Stimulated activated CD8-positive, alpha-beta memory T cell treated with anti-CD3 and anti-CD28 coated beads, Interleukin-7, amount 100 ng/mL, for 24 hours (primary cell): ENCODE measurements around the gene DHCR7.

Experiments
- DNase-seq: peaks from one replicate; pipeline ENCODE4 v3.0.0-alpha.2; 2020; ENCODE audit warnings: low read depth

The DHCR7 gene, protein sequence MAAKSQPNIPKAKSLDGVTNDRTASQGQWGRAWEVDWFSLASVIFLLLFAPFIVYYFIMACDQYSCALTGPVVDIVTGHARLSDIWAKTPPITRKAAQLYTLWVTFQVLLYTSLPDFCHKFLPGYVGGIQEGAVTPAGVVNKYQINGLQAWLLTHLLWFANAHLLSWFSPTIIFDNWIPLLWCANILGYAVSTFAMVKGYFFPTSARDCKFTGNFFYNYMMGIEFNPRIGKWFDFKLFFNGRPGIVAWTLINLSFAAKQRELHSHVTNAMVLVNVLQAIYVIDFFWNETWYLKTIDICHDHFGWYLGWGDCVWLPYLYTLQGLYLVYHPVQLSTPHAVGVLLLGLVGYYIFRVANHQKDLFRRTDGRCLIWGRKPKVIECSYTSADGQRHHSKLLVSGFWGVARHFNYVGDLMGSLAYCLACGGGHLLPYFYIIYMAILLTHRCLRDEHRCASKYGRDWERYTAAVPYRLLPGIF

DNA sequence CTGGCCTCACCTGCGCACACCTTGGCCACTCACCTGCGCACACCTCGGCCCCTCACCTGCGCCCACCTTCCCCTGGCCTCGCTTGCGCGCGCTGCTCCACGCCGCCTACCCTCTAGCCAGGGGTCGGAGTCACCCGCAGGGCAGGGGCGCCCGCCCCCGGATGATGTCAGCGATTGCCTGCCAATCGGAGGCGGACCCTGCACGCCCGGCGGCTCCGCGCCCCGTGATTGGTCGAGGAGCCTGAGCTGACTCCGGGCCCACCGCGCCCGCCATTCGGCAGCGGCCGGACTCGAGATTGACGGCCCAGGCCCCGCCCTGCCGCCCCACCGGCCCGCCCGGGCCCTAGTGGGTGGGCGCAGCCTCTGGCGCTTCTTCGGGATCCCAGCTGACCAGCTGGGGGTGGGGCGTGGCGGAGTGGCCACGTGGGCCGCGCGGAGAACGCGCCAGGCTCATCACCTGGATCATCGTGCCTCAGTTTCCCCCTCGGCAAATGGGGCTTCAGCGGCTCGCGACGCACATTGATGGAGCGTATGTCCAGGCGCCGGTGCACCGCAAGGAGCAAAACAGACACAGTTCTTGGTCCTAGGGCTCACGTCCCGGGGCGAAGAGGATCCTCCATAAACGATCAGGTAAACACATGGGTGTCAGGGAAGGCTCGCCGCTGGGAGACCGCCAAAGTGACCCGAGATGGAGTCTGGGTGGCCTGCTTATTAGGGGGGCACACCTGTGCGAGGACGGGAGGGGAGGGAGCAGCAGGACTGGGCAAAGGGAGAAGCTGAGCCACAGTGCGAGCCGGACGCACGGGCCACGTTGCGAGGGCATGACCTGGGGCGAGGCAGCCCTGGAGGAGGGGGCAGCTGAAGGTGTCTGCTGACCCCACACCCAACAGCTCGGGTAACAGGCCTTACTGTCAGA is at the start of gene DHCR7:
DHCR7 (minus strand) TSS at position 137 of the 915 bp plus-strand sequence. CDS start 3,441 bp downstream, outside the sequence.
- DNase-seq, result peak; percentile 89

GRCh38 chr11:71496421-71496820 is 48.2 kb upstream of the DHCR7 start:
- DNase-seq, result no peak

DNA sequence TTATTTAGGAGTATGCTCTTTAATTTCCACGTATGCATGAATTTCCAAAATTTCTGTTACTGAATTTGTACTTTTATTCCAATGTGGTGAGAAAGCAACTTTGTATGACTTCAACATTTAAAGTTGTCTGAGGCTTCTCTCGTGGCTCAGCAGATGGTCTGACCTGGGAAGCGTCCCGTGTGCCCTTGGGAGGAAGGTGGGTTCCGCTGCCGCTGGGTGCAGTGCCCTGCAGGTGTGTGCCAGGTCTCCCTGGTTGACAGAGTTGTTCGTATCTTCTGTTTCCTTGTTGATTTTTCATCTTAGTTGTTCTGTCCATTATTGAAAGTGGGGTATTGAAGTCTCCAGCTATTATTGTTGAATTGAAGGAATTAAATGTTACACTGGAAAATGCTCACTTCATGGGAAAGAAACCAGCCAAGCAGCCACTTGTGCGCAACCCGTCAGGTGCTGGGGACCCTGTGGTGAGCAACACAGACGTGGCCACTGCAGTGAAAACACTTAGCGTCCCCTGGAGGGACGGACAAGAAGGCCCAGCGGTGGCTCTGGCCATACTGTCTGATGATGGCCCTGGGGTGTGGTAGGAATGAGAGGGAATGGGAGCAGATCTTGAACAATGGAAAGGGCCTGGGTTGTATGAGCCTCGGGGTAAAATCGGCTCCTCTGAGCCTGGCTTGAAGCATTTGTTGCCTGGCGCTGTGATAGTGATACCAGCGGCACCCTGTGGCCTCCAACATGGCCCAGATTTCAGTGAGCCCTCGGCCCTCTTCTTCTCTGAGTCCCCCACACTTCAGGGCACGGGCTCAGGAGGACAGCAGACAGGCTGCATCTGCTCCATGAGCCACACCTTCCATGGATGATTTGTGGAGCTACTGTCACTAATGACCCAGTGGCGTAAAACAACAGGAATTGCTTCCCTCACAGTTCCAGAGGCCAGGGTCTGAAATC is 47.4 kb upstream of the DHCR7 start:
- no peak for DNase-seq

DNA sequence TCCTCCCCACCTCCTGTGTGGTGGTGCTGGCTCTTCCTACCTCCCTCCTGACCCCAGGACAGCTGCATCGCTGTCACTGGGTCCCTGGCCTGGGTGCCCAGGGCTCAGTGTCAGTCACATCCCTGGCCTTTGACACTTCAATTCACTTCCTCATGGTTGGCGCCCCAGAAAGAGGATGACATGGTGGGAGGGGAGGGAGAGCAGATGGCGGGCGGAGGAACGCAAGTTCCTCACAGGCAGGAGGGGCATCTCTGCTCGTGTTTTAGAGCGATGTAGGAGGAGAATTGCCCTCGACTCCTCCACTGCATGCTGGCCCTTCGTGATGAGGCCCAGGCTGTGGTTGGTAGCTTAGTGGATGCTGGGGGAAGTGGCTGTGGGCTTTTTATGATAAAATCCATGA is 43.7 kb upstream of the DHCR7 start:
- DNase-seq, result no peak

DNA sequence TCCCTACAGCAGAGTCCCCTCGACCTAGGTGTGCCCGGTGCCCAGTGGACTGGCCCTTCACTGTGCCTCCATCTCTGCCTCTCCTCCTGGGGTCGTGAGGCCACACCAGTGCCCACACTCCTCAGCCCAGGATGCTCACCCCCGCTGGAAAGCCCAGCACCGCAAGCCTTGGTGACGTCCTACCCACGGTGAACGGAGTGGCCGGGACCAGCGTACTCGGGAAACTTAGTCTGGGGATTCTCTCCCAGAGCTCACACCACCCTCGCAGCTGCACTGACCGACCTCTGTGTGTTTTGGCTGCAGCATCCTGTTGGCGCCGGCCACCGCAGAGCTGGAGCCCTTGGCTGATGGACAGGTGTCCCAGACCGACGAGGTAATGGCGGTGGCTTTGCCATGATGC is 43.3 kb upstream of the DHCR7 start:
- no peak for DNase-seq

GRCh38 chr11:71490731-71491390 is 42.7 kb upstream of the DHCR7 start:
- no peak for DNase-seq

- DNase-seq, result no peak
Observed at GRCh38 chr11:71490044-71490730, 42.0 kb upstream of the DHCR7 start.

GRCh38 chr11:71489311-71490043 is 41.3 kb upstream of the DHCR7 start:
- DNase-seq, result peak; percentile 18

GRCh38 chr11:71488681-71489270 is 40.6 kb upstream of the DHCR7 start:
- DNase-seq, result no peak

DNA sequence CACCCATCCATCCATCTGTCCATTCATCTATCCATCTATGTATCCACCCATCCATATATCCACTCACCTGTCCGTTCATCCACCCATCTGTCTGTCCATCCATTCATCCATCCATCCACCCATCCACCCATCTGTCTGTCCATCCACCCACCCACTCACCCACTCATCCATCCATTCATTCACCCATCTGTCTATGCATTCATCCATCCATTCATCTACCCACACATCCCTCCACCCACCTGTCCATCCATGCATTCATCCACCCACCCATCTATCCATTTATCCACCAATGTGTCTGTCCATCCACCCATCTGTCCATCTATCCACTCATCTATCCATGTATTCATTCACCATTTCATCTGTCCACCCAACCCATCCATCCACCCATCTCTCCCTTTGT is 38.1 kb upstream of the DHCR7 start:
- no peak for DNase-seq

GRCh38 chr11:71485466-71485865 is 37.3 kb upstream of the DHCR7 start:
- DNase-seq, result no peak

DNA sequence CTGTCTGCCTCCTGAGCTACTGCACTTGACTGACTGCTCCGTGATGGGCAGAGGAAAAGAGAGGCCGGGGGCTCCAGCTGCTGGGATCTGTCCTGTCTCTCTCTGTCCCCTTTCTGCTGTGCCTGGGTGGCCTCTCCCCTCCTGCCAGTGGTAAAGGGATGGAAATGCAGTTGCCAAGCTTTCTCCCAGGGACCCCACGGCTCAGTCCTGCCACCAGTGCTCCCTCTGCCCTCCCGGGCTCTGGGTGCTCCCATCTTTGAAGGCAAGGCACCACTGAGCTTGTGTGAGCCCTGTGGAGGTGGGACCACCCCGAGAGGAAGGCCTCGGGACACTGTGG is 36.8 kb upstream of the DHCR7 start:
- no peak for DNase-seq

- DNase-seq, result no peak
Observed at GRCh38 chr11:71484248-71485062, 36.3 kb upstream of the DHCR7 start.

DNA sequence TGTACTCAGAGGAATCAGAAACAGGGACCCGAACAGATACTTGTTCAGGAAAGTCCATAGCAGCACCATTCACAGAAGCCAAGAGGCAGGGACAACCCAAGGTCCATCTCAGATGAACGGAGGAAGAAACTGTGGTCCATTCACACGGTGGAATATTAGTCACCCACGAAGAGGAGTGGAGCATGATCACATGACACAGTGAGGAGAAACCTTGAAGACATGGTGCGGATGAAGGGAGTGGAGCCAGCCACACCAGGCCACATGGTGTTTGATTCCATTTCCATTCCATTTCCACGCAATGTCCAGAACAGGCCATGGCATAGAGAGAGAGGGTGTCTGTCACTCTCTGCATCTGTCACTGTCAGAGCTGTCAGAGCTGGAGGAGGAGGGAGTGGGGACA is 35.5 kb upstream of the DHCR7 start:
- no peak for DNase-seq

DNA sequence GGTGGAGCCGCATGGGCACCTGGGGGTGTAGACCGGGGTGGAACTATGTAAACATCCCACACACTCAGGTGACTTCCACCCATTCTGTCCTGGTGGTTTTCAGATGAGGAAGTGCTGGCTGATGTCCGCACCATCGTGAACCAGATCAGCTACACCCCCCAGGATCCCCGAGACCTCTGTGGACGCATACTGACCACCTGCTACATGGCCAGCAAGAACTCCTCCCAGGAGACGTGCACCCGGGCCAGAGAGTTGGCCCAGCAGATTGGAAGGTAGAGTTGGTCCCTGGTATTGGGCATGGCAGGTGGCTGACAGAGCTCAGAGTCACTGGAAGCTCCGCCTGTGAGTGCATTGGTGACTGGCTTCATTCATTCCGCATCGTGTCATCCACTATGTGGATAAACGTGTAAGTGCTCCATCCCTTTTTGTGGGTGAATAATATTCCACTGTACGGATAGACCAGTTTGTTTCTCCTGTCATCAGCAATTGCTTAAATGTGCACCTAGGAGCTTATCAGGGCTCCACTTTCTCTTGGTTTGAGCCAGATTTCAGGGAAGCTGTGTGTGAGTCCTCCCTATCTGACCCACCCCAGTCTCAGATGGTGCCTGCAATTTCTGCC is 34.7 kb upstream of the DHCR7 start:
- DNase-seq, result no peak

- no peak for DNase-seq
Observed at GRCh38 chr11:71482216-71482615, 34.0 kb upstream of the DHCR7 start.

DNA sequence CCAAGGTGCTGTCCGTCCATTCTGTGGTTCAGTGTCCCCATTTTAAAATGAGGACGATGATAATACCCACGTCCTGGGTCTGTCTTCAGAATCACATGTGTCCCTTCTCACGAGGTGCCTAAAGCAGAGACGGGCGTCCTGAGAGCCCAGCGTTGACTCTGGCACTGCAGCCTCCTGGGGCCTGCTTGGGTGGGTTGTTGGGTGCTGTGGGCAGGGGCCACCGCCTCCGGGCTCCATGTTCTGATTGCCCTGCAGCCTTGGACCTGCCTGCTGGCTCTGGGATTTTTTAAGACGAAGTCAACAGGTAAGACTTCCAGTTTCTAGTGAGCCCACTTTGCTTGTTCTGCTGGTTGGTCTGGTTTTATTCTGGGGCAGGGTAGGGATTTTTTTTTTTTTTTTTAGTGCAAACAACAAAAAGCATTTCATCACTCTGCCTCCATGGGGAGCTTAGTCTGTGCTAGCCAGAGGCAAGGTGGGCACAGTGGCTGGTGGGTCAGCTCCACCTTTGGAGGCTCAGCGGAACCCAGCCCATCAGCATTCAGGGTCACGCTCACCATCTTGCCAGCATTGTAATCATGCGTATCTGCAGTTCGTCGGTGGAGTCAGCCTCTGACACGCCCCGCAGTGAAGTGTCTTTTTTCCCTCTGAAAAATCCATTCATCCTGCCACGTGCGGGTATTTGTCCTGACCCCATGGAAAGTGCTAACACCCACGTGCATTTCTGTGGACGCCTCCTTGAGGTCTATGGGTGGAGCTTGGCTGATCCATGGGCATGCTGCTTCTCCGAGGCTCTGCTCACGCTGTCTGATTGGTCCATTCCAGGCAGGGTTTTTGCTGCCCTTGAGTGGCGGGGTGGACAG is 33.1 kb upstream of the DHCR7 start:
- no peak for DNase-seq

DNA sequence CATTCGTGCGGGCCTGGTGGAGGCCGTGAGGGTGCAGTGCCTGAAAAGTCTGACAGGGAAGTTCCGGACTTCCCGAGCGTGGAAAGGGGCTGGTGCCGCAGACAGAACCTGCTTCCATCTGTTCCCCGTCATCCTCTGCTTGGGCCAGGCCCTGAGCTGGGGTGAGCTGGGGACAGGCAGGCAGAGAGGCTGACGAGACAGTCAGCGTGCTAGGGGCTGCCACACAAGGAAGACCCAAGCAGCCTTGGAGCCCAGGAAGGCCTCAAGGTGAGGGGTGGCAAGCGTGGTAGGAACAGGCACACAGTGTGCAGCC is 30.3 kb upstream of the DHCR7 start:
- DNase-seq, result no peak
